ENCODE results near the gene ARID4B. TPM values are rescaled to one million over a fixed set of nuclear protein-coding genes. Genes with fewer than 3 reads are reported as not detected.

ARID4B gene
- total and polyA plus RNA-seq, 7 experiments from 2014 or later, result 60.8 to 124 (median 86.3) TPM

DNA sequence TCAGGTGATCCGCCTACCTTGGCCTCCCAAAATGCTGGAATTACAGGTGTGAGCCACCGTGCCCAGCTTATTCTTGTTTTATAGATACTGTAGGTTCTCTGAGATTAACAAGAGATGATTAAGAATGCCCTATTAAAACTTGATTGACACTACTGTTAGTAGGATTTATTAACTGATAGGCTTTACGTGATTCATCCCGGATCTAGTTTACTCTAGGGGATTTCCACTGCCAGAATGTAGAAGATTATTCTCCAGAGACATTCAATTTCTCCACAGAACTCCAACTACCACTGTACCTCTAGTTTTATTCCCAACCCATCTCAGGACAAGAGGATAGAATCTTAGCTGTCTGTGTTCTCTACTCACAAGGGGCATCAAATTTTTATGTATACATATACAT, 140.7 kb downstream of the ARID4B start:
- intact Hi-C loops (cut with micrococcal nuclease), result no loop called here
- no peaks in the 10 kb centered on the region for H3K27me3 ChIP-seq (ENCODE audit: control insufficient read depth in 2 of 2, insufficient read depth in 2 of 2, low read length in 2 of 2)
- H3K4me1 ChIP-seq (ENCODE audit: control insufficient read depth in 2 of 2, insufficient read depth in 2 of 2, low read length in 2 of 2), result no peaks in the 10 kb centered on the region
- H3K9me3 ChIP-seq (ENCODE audit: control insufficient read depth in 2 of 3, low read length in 3 of 3), result no peaks in the 10 kb centered on the region
- Mint-ChIP-seq H3K9me3 (peaks cover 0 to 2% (median 0%) of the 10 kb centered on the region in 11 donors), H3K27ac (peak overlapping the region in 3 of 9 donors; percentile 14 to 73 (median 34)), H3K27me3 (no peaks in the 10 kb centered on the region), H3K36me3 (peaks cover 3 to 33% (median 19%) of the 10 kb centered on the region in 5 donors), H3K4me1 (peaks cover 3 to 32% (median 22%) of the 10 kb centered on the region in 7 donors), H3K4me3 (no peak overlapping the region)
- POLR2A ChIA-PET, result interaction anchor here (0.8 kb wide), 1 partner anchor 512 kb away, joined by 3 read pairs; no protein-coding TSS in a partner anchor
- DNase-seq (no peak), ATAC-seq (no peak)
- H3K36me3 ChIP-seq (ENCODE audit: control insufficient read depth in 2 of 3, insufficient read depth in 3 of 3, low read length in 3 of 3), result peaks cover 0 to 42% (median 0%) of the 10 kb centered on the region in 3 experiments
- H3K4me3 ChIP-seq (ENCODE audit: low read length), result no peak overlapping the region
- CTCF ChIA-PET, result interaction anchor here (0.6 kb wide), 1 partner anchor 32 kb away, joined by 3 read pairs; no protein-coding TSS in a partner anchor
- H3K27ac ChIP-seq (ENCODE audit: low read depth, low read length), result no peak overlapping the region

- H3K9me3 Mint-ChIP-seq, result peaks cover 0 to 2% (median 0%) of the 10 kb centered on the region in 11 donors
- intact Hi-C loops (cut with micrococcal nuclease), result no loop called here
- H3K4me3 Mint-ChIP-seq, result no peak overlapping the region
- Histone ChIP-seq H3K36me3 (ENCODE audit: control insufficient read depth in 2 of 3, insufficient read depth in 3 of 3, low read length in 3 of 3) (peaks cover 0 to 49% (median 6%) of the 10 kb centered on the region in 3 experiments), H3K4me3 (ENCODE audit: low read length) (no peak overlapping the region), H3K4me1 (ENCODE audit: control insufficient read depth in 2 of 2, insufficient read depth in 2 of 2, low read length in 2 of 2) (no peaks in the 10 kb centered on the region), H3K27ac (ENCODE audit: low read depth, low read length) (no peak overlapping the region), H3K9me3 (ENCODE audit: control insufficient read depth in 2 of 3, low read length in 3 of 3) (no peaks in the 10 kb centered on the region), H3K27me3 (ENCODE audit: control insufficient read depth in 2 of 2, insufficient read depth in 2 of 2, low read length in 2 of 2) (no peaks in the 10 kb centered on the region)
- peaks cover 6 to 37% (median 18%) of the 10 kb centered on the region in 5 donors for H3K36me3 Mint-ChIP-seq
- no peaks in the 10 kb centered on the region for H3K27me3 Mint-ChIP-seq
- no peak for DNase-seq
- peaks cover 2 to 25% (median 14%) of the 10 kb centered on the region in 7 donors for H3K4me1 Mint-ChIP-seq
- POLR2A ChIA-PET, result no interaction called here
- no peak for ATAC-seq
- H3K27ac Mint-ChIP-seq, result peak overlapping the region in 8 of 9 donors; percentile 3 to 66 (median 38)
- CTCF ChIA-PET, result no interaction called here
Observed at GRCh38 chr1:235181561-235182245, 146.3 kb downstream of the ARID4B start.

- H3K4me3 Mint-ChIP-seq, result no peak overlapping the region
- peak overlapping the region in 2 of 9 donors; percentile 40 to 54 for H3K27ac Mint-ChIP-seq
- peaks cover 0 to 2% (median 0%) of the 10 kb centered on the region in 11 donors for H3K9me3 Mint-ChIP-seq
- ATAC-seq (no peak), DNase-seq (no peak)
- Histone ChIP-seq H3K27me3 (ENCODE audit: control insufficient read depth in 2 of 2, insufficient read depth in 2 of 2, low read length in 2 of 2) (no peaks in the 10 kb centered on the region), H3K27ac (ENCODE audit: low read depth, low read length) (no peak overlapping the region), H3K9me3 (ENCODE audit: control insufficient read depth in 2 of 3, low read length in 3 of 3) (no peaks in the 10 kb centered on the region), H3K4me3 (ENCODE audit: low read length) (no peak overlapping the region), H3K36me3 (ENCODE audit: control insufficient read depth in 2 of 3, insufficient read depth in 3 of 3, low read length in 3 of 3) (peaks cover 0 to 54% (median 6%) of the 10 kb centered on the region in 3 experiments), H3K4me1 (ENCODE audit: control insufficient read depth in 2 of 2, insufficient read depth in 2 of 2, low read length in 2 of 2) (no peaks in the 10 kb centered on the region)
- ChIA-PET POLR2A (interaction anchor here (0.5 to 1.4 kb wide), 3 partner anchors 19 to 41 kb away, joined by 3 to 7 read pairs (median 3); partner anchors contain the start of gene RBM34), CTCF (no interaction called here)
- peaks cover 2 to 25% (median 14%) of the 10 kb centered on the region in 7 donors for H3K4me1 Mint-ChIP-seq
- H3K27me3 Mint-ChIP-seq, result no peaks in the 10 kb centered on the region
- intact Hi-C loops (cut with micrococcal nuclease), result no loop called here
- peaks cover 6 to 40% (median 18%) of the 10 kb centered on the region in 5 donors for H3K36me3 Mint-ChIP-seq
Observed at GRCh38 chr1:235180916-235181460, 147.0 kb downstream of the ARID4B start.

DNA sequence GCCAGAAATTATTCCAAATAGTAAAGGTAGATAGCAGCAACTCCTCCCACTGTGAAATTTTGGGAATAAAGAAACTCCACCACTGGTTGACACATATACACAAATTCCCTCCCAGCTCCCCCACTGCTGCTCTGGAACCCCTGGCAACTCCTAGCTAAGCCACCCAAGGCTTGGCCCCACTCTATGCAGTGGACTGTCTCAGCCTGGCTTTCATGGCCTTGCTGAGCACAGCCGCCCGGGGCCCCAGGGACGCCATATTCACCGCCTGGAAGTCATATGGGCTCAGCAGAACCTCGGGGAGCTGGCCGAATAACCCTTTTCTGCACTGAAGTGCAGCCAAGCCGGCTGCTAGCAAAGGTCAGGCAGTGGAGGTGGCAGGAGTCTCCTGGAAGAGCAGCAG, 151.5 kb downstream of the ARID4B start:
- CTCF ChIA-PET, result no interaction called here
- Histone ChIP-seq H3K27ac (ENCODE audit: low read depth, low read length) (no peak overlapping the region), H3K27me3 (ENCODE audit: control insufficient read depth in 2 of 2, insufficient read depth in 2 of 2, low read length in 2 of 2) (no peaks in the 10 kb centered on the region), H3K4me3 (ENCODE audit: low read length) (no peak overlapping the region), H3K4me1 (ENCODE audit: control insufficient read depth in 2 of 2, insufficient read depth in 2 of 2, low read length in 2 of 2) (no peaks in the 10 kb centered on the region), H3K9me3 (ENCODE audit: control insufficient read depth in 2 of 3, low read length in 3 of 3) (no peaks in the 10 kb centered on the region), H3K36me3 (ENCODE audit: control insufficient read depth in 2 of 3, insufficient read depth in 3 of 3, low read length in 3 of 3) (peaks cover 4 to 67% (median 9%) of the 10 kb centered on the region in 3 experiments)
- Mint-ChIP-seq H3K9me3 (no peaks in the 10 kb centered on the region), H3K4me3 (no peak overlapping the region), H3K4me1 (peaks cover 0 to 7% (median 4%) of the 10 kb centered on the region in 7 donors), H3K27me3 (no peaks in the 10 kb centered on the region), H3K27ac (peak overlapping the region in 4 of 9 donors; percentile 21 to 76 (median 51)), H3K36me3 (peaks cover 4 to 34% (median 19%) of the 10 kb centered on the region in 5 donors)
- DNase-seq (no peak), ATAC-seq (no peak)
- POLR2A ChIA-PET, result interaction anchor here (0.8 kb wide), 1 partner anchor 14 kb away, joined by 3 read pairs; no protein-coding TSS in a partner anchor
- intact Hi-C loops (cut with micrococcal nuclease), result no loop called here

- H3K27me3 ChIP-seq (ENCODE audit: control insufficient read depth in 2 of 2, insufficient read depth in 2 of 2, low read length in 2 of 2), result no peaks in the 10 kb centered on the region
- H3K36me3 Mint-ChIP-seq, result peaks cover under 1 to 23% (median 18%) of the 10 kb centered on the region in 5 donors
- peaks cover 0 to 2% (median 0%) of the 10 kb centered on the region in 11 donors for H3K9me3 Mint-ChIP-seq
- POLR2A ChIA-PET, result interaction anchor here (0.6 kb wide), 1 partner anchor 585 kb away, joined by 3 read pairs; no protein-coding TSS in a partner anchor
- no peaks in the 10 kb centered on the region for H3K9me3 ChIP-seq (ENCODE audit: control insufficient read depth in 2 of 3, low read length in 3 of 3)
- ATAC-seq (no peak), DNase-seq (no peak)
- peaks cover 8 to 52% (median 10%) of the 10 kb centered on the region in 3 experiments for H3K36me3 ChIP-seq (ENCODE audit: control insufficient read depth in 2 of 3, insufficient read depth in 3 of 3, low read length in 3 of 3)
- H3K4me3 Mint-ChIP-seq, result no peak overlapping the region
- no peak overlapping the region for H3K27ac ChIP-seq (ENCODE audit: low read depth, low read length)
- H3K4me1 ChIP-seq (ENCODE audit: control insufficient read depth in 2 of 2, insufficient read depth in 2 of 2, low read length in 2 of 2), result no peaks in the 10 kb centered on the region
- H3K4me1 Mint-ChIP-seq, result peaks cover 0 to 4% (median 0%) of the 10 kb centered on the region in 7 donors
- H3K27me3 Mint-ChIP-seq, result no peaks in the 10 kb centered on the region
- CTCF ChIA-PET, result no interaction called here
- H3K27ac Mint-ChIP-seq, result peak overlapping the region in 1 of 9 donors; percentile 69
- H3K4me3 ChIP-seq (ENCODE audit: low read length), result no peak overlapping the region
- intact Hi-C loops (cut with micrococcal nuclease), result no loop called here
Observed at GRCh38 chr1:235169986-235170385, 158.0 kb downstream of the ARID4B start.

DNA sequence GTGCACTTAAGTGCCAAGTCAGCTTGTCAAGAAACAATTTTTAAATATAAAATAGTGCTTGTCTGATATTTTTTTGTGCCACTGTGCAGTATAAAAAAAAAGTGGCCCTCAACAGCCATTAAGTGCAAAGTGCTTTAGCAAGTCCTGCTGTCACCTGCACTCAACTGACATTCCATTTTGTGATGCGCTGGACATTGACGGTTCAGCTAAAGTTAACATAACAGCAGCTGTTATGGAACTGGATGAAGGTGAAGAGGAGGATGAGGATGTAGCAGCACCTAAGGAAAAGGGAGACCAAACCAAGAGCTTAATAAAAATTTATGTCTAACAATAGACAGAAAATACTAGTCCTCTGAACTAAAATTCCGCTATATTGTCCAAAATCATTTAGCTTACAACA, 159.6 kb downstream of the ARID4B start:
- Mint-ChIP-seq H3K27ac (peak overlapping the region in 3 of 9 donors; percentile 32 to 76 (median 74)), H3K27me3 (no peaks in the 10 kb centered on the region), H3K36me3 (peaks cover 0 to 20% (median 15%) of the 10 kb centered on the region in 5 donors), H3K4me3 (no peak overlapping the region), H3K4me1 (peaks cover 0 to 4% (median 0%) of the 10 kb centered on the region in 7 donors), H3K9me3 (peaks cover 0 to 5% (median 0%) of the 10 kb centered on the region in 11 donors)
- Histone ChIP-seq H3K4me1 (ENCODE audit: control insufficient read depth in 2 of 2, insufficient read depth in 2 of 2, low read length in 2 of 2) (no peaks in the 10 kb centered on the region), H3K4me3 (ENCODE audit: low read length) (no peak overlapping the region), H3K9me3 (ENCODE audit: control insufficient read depth in 2 of 3, low read length in 3 of 3) (no peaks in the 10 kb centered on the region), H3K36me3 (ENCODE audit: control insufficient read depth in 2 of 3, insufficient read depth in 3 of 3, low read length in 3 of 3) (peaks cover 7 to 39% (median 10%) of the 10 kb centered on the region in 3 experiments), H3K27me3 (ENCODE audit: control insufficient read depth in 2 of 2, insufficient read depth in 2 of 2, low read length in 2 of 2) (no peaks in the 10 kb centered on the region), H3K27ac (ENCODE audit: low read depth, low read length) (no peak overlapping the region)
- CTCF ChIA-PET, result no interaction called here
- DNase-seq (no peak), ATAC-seq (no peak)
- intact Hi-C loops (cut with micrococcal nuclease), result no loop called here
- POLR2A ChIA-PET, result interaction anchor here (0.6 kb wide), 1 partner anchor 760 kb away, joined by 3 read pairs; no protein-coding TSS in a partner anchor

Measured in naive thymus-derived CD4-positive, alpha-beta T cell (primary cell).